Body of pancreas (tissue), 4 donors: Measurements from ENCODE around the gene STBD1.
"Not testable (repeated sequence)": the region's sequence is repeated elsewhere in the genome, so short reads cannot be mapped to it uniquely, and the experiment has no call there.

Experiments used
- CTCF ChIP-seq, 7 experiments: fragments of 450-650 bp in 4 of 7; fragments of 200-600 bp in 3 of 7; sonication (generic) in 3 of 7; IDR thresholded peaks; one replicate each; pipeline ENCODE4 v1.5.1; 2016 to 2019; ENCODE audit warnings: antibody characterized with exemption in 7 of 7
- POLR2A ChIP-seq, 3 donors: fragments of 450-650 bp; IDR thresholded peaks; one replicate each; pipeline ENCODE4 v1.6.1; 2016; ENCODE audit warnings: antibody characterized with exemption in 3 of 3, mild to moderate bottlenecking in 2 of 3

- not testable (repeated sequence) for TF ChIP-seq CTCF, POLR2A (IDR thresholded peaks at IDR 0.05)
Measured at GRCh38 chr4:76281594-76281993, 24.9 kb upstream of the STBD1 start.
